ENCODE results near the gene PTPRM. TPM values are rescaled to one million over a fixed set of nuclear protein-coding genes. Genes with fewer than 3 reads are reported as not detected.
A peak's percentile ranks its signal among the peaks of the same experiment; 100 is the strongest.

PTPRM gene
- total and polyA plus RNA-seq, 9 donors: 61.7 to 91.5 (median 66.4) TPM

DNA sequence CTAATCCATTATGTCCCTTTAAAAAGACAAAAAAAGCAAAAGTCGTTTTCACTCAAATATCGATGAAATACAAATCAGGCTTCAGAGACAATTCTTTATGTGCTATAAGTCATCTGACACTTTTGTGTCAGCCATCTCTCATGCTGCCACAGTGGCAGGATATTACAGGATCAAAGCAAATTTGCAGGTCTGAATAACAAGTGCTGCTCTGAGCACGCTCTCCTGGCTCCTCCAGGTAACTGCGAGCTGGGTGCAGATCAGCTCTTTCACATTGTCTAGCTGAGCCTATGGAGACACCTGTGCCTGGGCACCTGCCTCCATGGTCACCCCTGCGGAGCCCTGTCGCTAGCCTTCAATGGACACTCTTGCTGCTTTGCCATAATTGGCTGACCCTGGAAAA, 792.0 kb downstream of the PTPRM start:
- Histone ChIP-seq H3K4me1 (ENCODE audit: control insufficient read depth, insufficient read depth, low read length) (no peaks in the 10 kb centered on the region), H3K36me3 (ENCODE audit: control insufficient read depth, insufficient read depth, low read length) (no peaks in the 10 kb centered on the region), H3K4me3 (ENCODE audit: low read length) (no peak overlapping the region), H3K27me3 (ENCODE audit: control insufficient read depth, insufficient read depth, low read length) (no peaks in the 10 kb centered on the region), H3K9me3 (replicated peaks; ENCODE audit: control insufficient read depth, low read depth, low read length) (no peaks in the 10 kb centered on the region), H3K27ac (ENCODE audit: low read length) (no peak overlapping the region)
- WGBS (ENCODE audit: insufficient coverage): 80% methylated on average over 6 of the region's 6 CpGs
- DNase-seq: no peak

DNA sequence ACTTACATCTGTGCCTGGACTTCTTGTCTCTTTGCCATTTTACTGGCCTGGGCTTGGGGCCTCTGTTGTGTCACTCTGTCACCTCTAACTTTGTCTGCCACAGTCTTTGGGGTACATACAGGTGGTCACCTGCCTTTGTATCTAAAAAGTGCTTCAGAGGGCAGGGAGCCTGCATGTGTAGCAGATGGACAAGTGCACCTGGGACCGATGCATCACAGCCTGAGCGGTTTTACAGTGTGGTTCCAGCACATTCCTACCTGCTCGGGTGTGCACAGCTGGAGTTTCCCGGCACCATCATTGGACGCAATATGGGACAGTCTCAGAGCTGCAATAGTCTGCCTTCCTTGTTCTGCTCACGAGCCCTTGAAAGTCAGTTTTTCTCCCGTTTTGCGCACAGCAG, 792.4 kb downstream of the PTPRM start:
- 86% methylated on average over 6 of the region's 8 CpGs for WGBS (ENCODE audit: insufficient coverage)
- no peak for DNase-seq
- no peaks in the 10 kb centered on the region for H3K27me3 ChIP-seq (ENCODE audit: control insufficient read depth, insufficient read depth, low read length)
- no peaks in the 10 kb centered on the region for H3K9me3 ChIP-seq (replicated peaks; ENCODE audit: control insufficient read depth, low read depth, low read length)
- H3K4me3 ChIP-seq (ENCODE audit: low read length): no peak overlapping the region
- H3K4me1 ChIP-seq (ENCODE audit: control insufficient read depth, insufficient read depth, low read length): no peaks in the 10 kb centered on the region
- H3K36me3 ChIP-seq (ENCODE audit: control insufficient read depth, insufficient read depth, low read length): no peaks in the 10 kb centered on the region
- H3K27ac ChIP-seq (ENCODE audit: low read length): no peak overlapping the region

DNA sequence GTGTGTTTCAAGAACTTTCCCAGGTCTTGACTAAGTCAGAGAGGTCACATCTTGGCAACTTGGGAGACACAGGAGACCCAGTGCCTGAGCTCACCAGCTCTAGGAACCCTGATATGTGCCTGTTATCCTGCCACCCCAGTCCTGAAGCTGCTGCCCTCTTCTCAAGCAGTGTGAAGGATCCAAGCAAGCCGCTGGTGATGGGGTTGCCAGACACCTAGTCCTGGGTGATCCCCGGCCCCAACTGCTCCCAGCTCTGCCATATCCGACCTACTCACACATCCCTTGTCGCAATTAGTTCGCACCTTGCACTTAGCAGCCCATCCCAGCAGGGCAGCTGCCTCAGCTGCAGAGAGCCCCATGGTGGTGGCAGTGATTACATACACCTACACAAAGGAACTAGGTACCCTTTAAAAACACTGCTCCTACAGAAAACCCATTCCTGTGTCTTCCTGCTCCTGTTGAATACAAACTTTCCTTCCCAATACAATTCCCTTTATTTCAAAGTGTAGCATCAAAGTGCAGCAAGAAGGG, 794.9 kb downstream of the PTPRM start:
- H3K36me3 ChIP-seq (ENCODE audit: control insufficient read depth, insufficient read depth, low read length): no peaks in the 10 kb centered on the region
- H3K4me1 ChIP-seq (ENCODE audit: control insufficient read depth, insufficient read depth, low read length): peaks cover 8% of the 10 kb centered on the region
- no peak for DNase-seq
- WGBS (ENCODE audit: insufficient coverage): 71% methylated on average over 5 of the region's 5 CpGs
- H3K27me3 ChIP-seq (ENCODE audit: control insufficient read depth, insufficient read depth, low read length): peaks cover 7% of the 10 kb centered on the region
- H3K4me3 ChIP-seq (ENCODE audit: low read length): no peak overlapping the region
- H3K27ac ChIP-seq (ENCODE audit: low read length): no peak overlapping the region
- H3K9me3 ChIP-seq (replicated peaks; ENCODE audit: control insufficient read depth, low read depth, low read length): no peaks in the 10 kb centered on the region

DNA sequence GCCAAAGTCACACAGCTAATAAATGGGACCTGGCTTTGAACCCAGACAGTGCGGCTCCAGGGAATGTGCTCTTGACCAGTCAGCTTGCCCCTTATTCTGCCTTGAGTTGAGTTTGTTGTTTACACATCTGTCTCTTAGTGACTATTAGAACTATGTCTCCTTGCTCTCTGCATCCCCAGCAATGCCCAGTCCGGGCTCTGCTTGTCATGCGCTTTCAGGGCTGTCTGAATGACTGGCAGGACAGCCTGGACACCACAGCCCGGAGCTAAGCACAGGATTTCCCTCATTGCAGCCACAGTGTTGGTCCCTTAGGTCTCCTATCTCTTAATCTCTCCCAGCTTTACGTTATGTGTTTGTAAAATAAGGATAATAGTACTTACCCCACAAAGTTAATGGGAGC, 795.7 kb downstream of the PTPRM start:
- H3K27me3 ChIP-seq (ENCODE audit: control insufficient read depth, insufficient read depth, low read length): peaks cover 13% of the 10 kb centered on the region
- H3K36me3 ChIP-seq (ENCODE audit: control insufficient read depth, insufficient read depth, low read length): no peaks in the 10 kb centered on the region
- H3K4me1 ChIP-seq (ENCODE audit: control insufficient read depth, insufficient read depth, low read length): peaks cover 14% of the 10 kb centered on the region
- no peak for DNase-seq
- no peak overlapping the region for H3K27ac ChIP-seq (ENCODE audit: low read length)
- H3K9me3 ChIP-seq (replicated peaks; ENCODE audit: control insufficient read depth, low read depth, low read length): no peaks in the 10 kb centered on the region
- H3K4me3 ChIP-seq (ENCODE audit: low read length): no peak overlapping the region
- WGBS (ENCODE audit: insufficient coverage): 70% methylated on average over 2 of the region's 5 CpGs

DNA sequence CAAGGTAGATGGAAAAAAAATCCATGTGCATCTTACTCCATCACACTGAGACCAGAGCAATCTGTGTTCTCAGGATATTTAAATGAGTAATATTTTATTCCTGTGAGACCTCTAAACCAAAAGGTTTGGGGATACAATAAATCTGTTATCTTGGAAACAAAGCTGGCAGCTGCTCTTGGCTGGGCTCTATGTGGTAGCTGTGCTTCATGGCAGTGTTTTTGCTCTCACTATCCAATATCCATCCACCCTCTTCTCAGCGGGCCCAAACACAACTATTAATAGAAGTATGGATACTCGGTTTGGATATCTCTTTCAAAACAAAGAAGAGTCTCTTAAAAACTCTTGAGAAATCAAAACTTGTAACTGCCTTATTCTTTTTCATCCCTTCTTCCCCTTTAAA, 797.3 kb downstream of the PTPRM start:
- no peak overlapping the region for H3K27ac ChIP-seq (ENCODE audit: low read length)
- no peak for DNase-seq
- H3K9me3 ChIP-seq (replicated peaks; ENCODE audit: control insufficient read depth, low read depth, low read length): no peaks in the 10 kb centered on the region
- H3K36me3 ChIP-seq (ENCODE audit: control insufficient read depth, insufficient read depth, low read length): no peaks in the 10 kb centered on the region
- WGBS (ENCODE audit: insufficient coverage): no CpG with 5 or more reads among the region's 2 CpGs
- no peak overlapping the region for H3K4me3 ChIP-seq (ENCODE audit: low read length)
- peaks cover 13% of the 10 kb centered on the region for H3K27me3 ChIP-seq (ENCODE audit: control insufficient read depth, insufficient read depth, low read length)
- H3K4me1 ChIP-seq (ENCODE audit: control insufficient read depth, insufficient read depth, low read length): peaks cover 14% of the 10 kb centered on the region

DNA sequence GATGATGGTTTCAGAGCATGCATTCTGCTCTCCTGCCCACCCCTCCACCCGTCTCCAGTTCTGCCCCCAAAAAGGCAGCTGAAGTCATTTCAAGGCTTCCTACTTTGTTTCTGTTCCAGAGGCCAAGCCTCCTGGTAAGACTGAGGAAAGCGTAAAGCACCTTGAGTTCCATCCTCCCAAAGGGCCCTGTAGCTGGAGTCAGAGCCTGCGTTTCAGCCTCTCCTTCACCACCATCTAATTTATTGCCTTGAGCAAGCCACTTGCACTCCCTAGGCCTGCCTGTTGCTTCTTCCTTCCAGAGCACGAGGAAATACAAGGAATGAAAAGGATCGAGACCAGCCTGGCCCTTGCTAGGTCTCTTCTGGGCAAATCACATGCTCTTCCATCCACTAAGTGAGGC, 797.9 kb downstream of the PTPRM start:
- Histone ChIP-seq H3K9me3 (replicated peaks; ENCODE audit: control insufficient read depth, low read depth, low read length) (no peaks in the 10 kb centered on the region), H3K4me3 (ENCODE audit: low read length) (no peak overlapping the region), H3K4me1 (ENCODE audit: control insufficient read depth, insufficient read depth, low read length) (peaks cover 14% of the 10 kb centered on the region), H3K27ac (ENCODE audit: low read length) (no peak overlapping the region), H3K27me3 (ENCODE audit: control insufficient read depth, insufficient read depth, low read length) (peaks cover 13% of the 10 kb centered on the region), H3K36me3 (ENCODE audit: control insufficient read depth, insufficient read depth, low read length) (no peaks in the 10 kb centered on the region)
- WGBS (ENCODE audit: insufficient coverage): 59% methylated on average over 5 of the region's 5 CpGs
- no peak for DNase-seq

DNA sequence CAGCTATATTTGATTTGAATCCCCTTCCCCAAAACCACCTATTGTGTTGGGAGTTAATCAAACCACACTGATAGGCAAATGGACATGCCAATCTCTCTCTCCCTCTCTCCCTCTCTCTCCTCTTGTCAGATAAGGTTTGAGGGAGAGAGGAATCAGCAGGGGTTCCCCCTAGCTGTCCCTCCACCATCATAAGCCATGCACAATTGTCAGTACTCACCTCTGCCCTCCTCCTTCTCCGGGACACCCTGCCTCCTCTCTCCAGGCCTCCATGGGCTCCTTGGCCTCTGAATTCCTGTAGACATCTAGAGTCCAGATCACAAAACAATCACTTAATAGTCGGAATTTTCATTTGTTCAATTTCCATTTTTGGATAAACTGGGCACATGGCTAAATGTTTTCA, 798.4 kb downstream of the PTPRM start:
- Histone ChIP-seq H3K36me3 (ENCODE audit: control insufficient read depth, insufficient read depth, low read length) (no peaks in the 10 kb centered on the region), H3K27ac (ENCODE audit: low read length) (no peak overlapping the region), H3K27me3 (ENCODE audit: control insufficient read depth, insufficient read depth, low read length) (peaks cover 13% of the 10 kb centered on the region), H3K4me1 (ENCODE audit: control insufficient read depth, insufficient read depth, low read length) (peaks cover 14% of the 10 kb centered on the region), H3K9me3 (replicated peaks; ENCODE audit: control insufficient read depth, low read depth, low read length) (no peaks in the 10 kb centered on the region), H3K4me3 (ENCODE audit: low read length) (no peak overlapping the region)
- 94% methylated on average over 1 of the region's 2 CpGs for WGBS (ENCODE audit: insufficient coverage)
- DNase-seq: no peak

DNA sequence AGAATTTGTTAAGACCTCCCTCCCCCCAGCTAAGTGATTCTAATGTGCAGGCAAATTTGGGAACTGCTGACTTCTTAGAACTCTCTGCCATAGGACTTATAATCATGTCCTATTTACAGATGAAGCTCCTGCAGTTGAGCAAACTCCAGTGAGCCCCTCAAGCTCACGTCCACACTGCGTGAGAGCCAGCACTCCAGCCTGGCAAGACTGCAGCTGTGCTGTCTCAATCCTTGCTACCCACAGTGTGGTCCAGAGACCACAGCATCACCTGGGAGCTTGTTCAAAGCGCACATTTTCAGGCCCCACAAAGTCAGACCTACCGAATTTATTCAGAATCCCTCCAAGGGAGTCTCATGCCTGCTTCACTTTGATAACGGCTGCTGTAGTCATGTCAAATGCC, 799.0 kb downstream of the PTPRM start:
- no peak overlapping the region for H3K4me3 ChIP-seq (ENCODE audit: low read length)
- DNase-seq: no peak
- H3K4me1 ChIP-seq (ENCODE audit: control insufficient read depth, insufficient read depth, low read length): peaks cover 14% of the 10 kb centered on the region
- H3K27ac ChIP-seq (ENCODE audit: low read length): no peak overlapping the region
- H3K9me3 ChIP-seq (replicated peaks; ENCODE audit: control insufficient read depth, low read depth, low read length): no peaks in the 10 kb centered on the region
- no peaks in the 10 kb centered on the region for H3K36me3 ChIP-seq (ENCODE audit: control insufficient read depth, insufficient read depth, low read length)
- 68% methylated on average over 5 of the region's 5 CpGs for WGBS (ENCODE audit: insufficient coverage)
- peaks cover 13% of the 10 kb centered on the region for H3K27me3 ChIP-seq (ENCODE audit: control insufficient read depth, insufficient read depth, low read length)

DNA sequence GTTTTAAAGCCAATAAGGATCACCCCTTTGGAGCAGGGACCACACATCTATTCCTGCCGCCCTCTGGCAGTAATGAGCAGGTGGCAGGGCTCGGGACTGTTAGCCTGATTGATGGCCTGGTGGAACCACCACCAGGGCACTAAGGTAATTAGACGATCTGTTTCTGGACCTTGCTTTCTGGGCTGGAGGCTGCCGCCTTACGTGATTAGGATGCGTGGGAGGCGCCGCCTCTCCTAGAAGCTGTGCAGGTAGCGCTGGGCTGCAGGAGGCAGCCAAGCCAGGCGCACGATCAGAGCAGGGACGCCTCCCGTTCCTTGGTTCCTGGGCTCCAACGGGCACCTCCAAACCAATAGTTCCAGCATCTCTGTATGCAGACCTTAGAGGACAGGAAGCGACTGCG, 799.5 kb downstream of the PTPRM start:
- Histone ChIP-seq H3K9me3 (replicated peaks; ENCODE audit: control insufficient read depth, low read depth, low read length) (no peaks in the 10 kb centered on the region), H3K27ac (ENCODE audit: low read length) (no peak overlapping the region), H3K27me3 (ENCODE audit: control insufficient read depth, insufficient read depth, low read length) (peaks cover 13% of the 10 kb centered on the region), H3K4me1 (ENCODE audit: control insufficient read depth, insufficient read depth, low read length) (peaks cover 14% of the 10 kb centered on the region), H3K36me3 (ENCODE audit: control insufficient read depth, insufficient read depth, low read length) (no peaks in the 10 kb centered on the region), H3K4me3 (ENCODE audit: low read length) (no peak overlapping the region)
- no peak for DNase-seq
- 44% methylated on average over 14 of the region's 16 CpGs for WGBS (ENCODE audit: insufficient coverage)

DNA sequence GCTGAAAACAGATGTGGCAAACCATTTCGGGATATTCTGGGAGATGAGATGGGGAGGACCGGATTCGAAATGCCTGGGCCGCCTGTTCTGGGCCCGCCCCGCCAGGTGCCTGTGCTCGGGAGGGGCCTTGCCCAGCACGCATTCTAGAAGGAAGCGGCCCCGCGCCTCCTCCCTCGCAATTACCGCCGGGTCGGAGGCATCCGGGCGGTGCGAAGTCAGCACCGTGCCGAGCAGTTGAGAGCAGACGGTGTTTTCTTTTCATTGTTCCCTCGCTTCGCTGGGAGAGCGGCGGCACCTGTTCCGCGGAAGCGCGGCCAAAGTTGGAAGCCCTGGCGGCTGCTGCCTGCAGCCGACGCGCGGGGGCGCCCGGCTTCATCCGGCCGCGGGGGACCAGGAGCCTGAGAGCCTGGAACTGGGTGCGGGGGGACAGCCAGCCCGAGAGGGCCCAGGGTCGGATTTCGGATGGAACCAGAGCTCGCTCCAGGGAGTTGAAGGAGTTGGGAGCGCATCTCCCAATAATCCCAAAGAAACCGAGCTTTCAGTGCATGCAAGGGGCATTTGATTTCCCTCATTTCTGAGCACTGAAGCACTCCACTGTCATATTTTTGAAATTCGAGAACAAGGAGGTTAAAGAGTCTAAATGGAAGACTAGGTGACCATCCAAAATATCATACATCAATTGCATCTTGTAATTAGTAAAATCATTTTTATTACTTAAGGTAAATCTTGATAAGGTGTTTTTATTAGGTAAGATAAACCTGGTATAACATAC, 800.3 kb downstream of the PTPRM start:
- Histone ChIP-seq H3K4me3 (ENCODE audit: low read length) (peak overlapping the region; percentile 32), H3K36me3 (ENCODE audit: control insufficient read depth, insufficient read depth, low read length) (no peaks in the 10 kb centered on the region), H3K27me3 (ENCODE audit: control insufficient read depth, insufficient read depth, low read length) (peaks cover 13% of the 10 kb centered on the region), H3K27ac (ENCODE audit: low read length) (no peak overlapping the region), H3K9me3 (replicated peaks; ENCODE audit: control insufficient read depth, low read depth, low read length) (no peaks in the 10 kb centered on the region), H3K4me1 (ENCODE audit: control insufficient read depth, insufficient read depth, low read length) (peaks cover 14% of the 10 kb centered on the region)
- peak; percentile 59 for DNase-seq
- WGBS (ENCODE audit: insufficient coverage): 3% methylated on average over 45 of the region's 47 CpGs

Measured in muscle of leg (tissue), 11 donors.